GM23248 (cell line): ENCODE results near the gene CXorf49B. TPM values are rescaled to one million over a fixed set of nuclear protein-coding genes. Genes with fewer than 3 reads are reported as not detected.
"Not testable (repeated sequence)": the region's sequence is repeated elsewhere in the genome, so short reads cannot be mapped to it uniquely, and the experiment has no call there.

ENCODE experiments used
- DNase-seq: peaks from one replicate; pipeline ENCODE4 v3.0.0-alpha.2; 2015
- H2AFZ ChIP-seq: fragments of 200-600 bp; sonication (generic); 2 replicates; pipeline ENCODE4 v1.6.1; 2016; ENCODE audit warnings: antibody characterized with exemption
- H3F3A ChIP-seq: fragments of 200-600 bp; sonication (generic); 2 replicates; pipeline ENCODE4 v1.6.1; 2016; ENCODE audit warnings: mild to moderate bottlenecking, antibody characterized with exemption, mixed run types; ENCODE audit not compliant: insufficient read depth
- H3K27ac ChIP-seq: fragments of 200-600 bp; sonication (generic); 2 replicates; pipeline ENCODE4 v1.5.1; 2016; ENCODE audit warnings: mild to moderate bottlenecking
- H3K27me3 ChIP-seq: fragments of 200-600 bp; sonication (generic); replicated peaks from 2 replicates; pipeline ENCODE4 v1.6.1; 2016; ENCODE audit warnings: mild to moderate bottlenecking; ENCODE audit not compliant: insufficient read depth
- H3K36me3 ChIP-seq: fragments of 200-600 bp; sonication (generic); 2 replicates; pipeline ENCODE4 v1.6.1; 2016; ENCODE audit warnings: low read depth, mild to moderate bottlenecking
- H3K4me1 ChIP-seq: fragments of 200-600 bp; sonication (generic); 2 replicates; pipeline ENCODE4 v1.6.1; 2016; ENCODE audit warnings: mild to moderate bottlenecking; ENCODE audit not compliant: insufficient read depth
- H3K4me2 ChIP-seq: fragments of 200-600 bp; sonication (generic); one replicate; pipeline ENCODE4 v1.6.1; 2016; ENCODE audit warnings: mild to moderate bottlenecking; ENCODE audit not compliant: unreplicated experiment
- H3K4me3 ChIP-seq: fragments of 200-600 bp; sonication (generic); 2 replicates; pipeline ENCODE4 v1.5.1; 2016; ENCODE audit warnings: mild to moderate bottlenecking
- H3K79me2 ChIP-seq: fragments of 200-600 bp; sonication (generic); 2 replicates; pipeline ENCODE4 v1.6.1; 2016; ENCODE audit warnings: mild to moderate bottlenecking; ENCODE audit not compliant: insufficient read depth
- H3K9ac ChIP-seq: fragments of 200-600 bp; sonication (generic); 2 replicates; pipeline ENCODE4 v1.6.1; 2016; ENCODE audit warnings: mild to moderate bottlenecking
- H3K9me2 ChIP-seq: fragments of 200-600 bp; sonication (generic); 2 replicates; pipeline ENCODE4 v1.6.1; 2016; ENCODE audit warnings: mixed run types, mild to moderate bottlenecking, moderate library complexity; ENCODE audit not compliant: insufficient read depth
- H3K9me3 ChIP-seq: fragments of 200-600 bp; sonication (generic); one replicate; pipeline ENCODE4 v1.6.1; 2017; ENCODE audit warnings: low read depth
- H4K20me1 ChIP-seq: fragments of 200-600 bp; sonication (generic); 2 replicates; pipeline ENCODE4 v1.6.0; 2016; ENCODE audit not compliant: insufficient read depth
- WGBS, 2 experiments: methylation state at CpG; one replicate each; pipeline ENCODE4 v1.1.6; 2015 to 2017; ENCODE audit warnings: low lambda C conversion rate in 2 of 2, low coverage in 1 of 2; ENCODE audit errors: missing lambda C conversion rate in 2 of 2; 5-methylcytosine and 5-hydroxymethylcytosine counted together
- in situ Hi-C: fragments of 300-500 bp; cut with MboI; formaldehyde crosslinking; loops from 2 replicates; pipeline ENCODE4 v1.15.0; 2020
- polyA plus RNA-seq: library from polyadenylated mRNA; unstranded; fragments of >200 nt; fragmentation: Nextera tagmentation; extraction: Ambion mirVana; gene quantifications from 2 replicates; pipeline ENCODE4 v1.2.1, GENCODE V29; 2016
- total RNA-seq: library from RNA; depleted of rRNA; stranded (reverse); fragments of >200 nt; shearing (Covaris generic); gene quantifications from 2 replicates; pipeline ENCODE4 v1.2.3, GENCODE V29; 2014

The CXorf49B gene
- total and polyA plus RNA-seq, 2 experiments from 2014 or later: not detected

- H3K4me1 ChIP-seq, H3K9ac ChIP-seq, H2AFZ ChIP-seq, H3K4me2 ChIP-seq, H3K27me3 ChIP-seq, H3F3A ChIP-seq, H3K9me3 ChIP-seq, H3K9me2 ChIP-seq, H4K20me1 ChIP-seq, H3K36me3 ChIP-seq, H3K4me3 ChIP-seq, DNase-seq, H3K79me2 ChIP-seq, H3K27ac ChIP-seq, in situ Hi-C loops: not testable (repeated sequence)
- no CpG with 5 or more reads among the region's 20 CpGs for WGBS, 2 experiments
Observed at GRCh38 chrX:71760688-71761281, 2.4 kb upstream of the CXorf49B start.

- H2AFZ ChIP-seq, H3K4me2 ChIP-seq, H3K4me1 ChIP-seq, H3K36me3 ChIP-seq, H3K27ac ChIP-seq, H3K9me2 ChIP-seq, H3K9me3 ChIP-seq, DNase-seq, H3K9ac ChIP-seq, H3K27me3 ChIP-seq, H4K20me1 ChIP-seq, in situ Hi-C loops, H3K4me3 ChIP-seq, H3F3A ChIP-seq, H3K79me2 ChIP-seq: not testable (repeated sequence)
- no CpG with 5 or more reads among the region's 11 CpGs for WGBS, 2 experiments
Observed at GRCh38 chrX:71764832-71765231, 1.7 kb downstream of the CXorf49B start.

GRCh38 chrX:71765613-71766012, 2.5 kb downstream of the CXorf49B start:
- H3K9ac ChIP-seq, H2AFZ ChIP-seq, H4K20me1 ChIP-seq, H3K36me3 ChIP-seq, H3K79me2 ChIP-seq, H3K4me2 ChIP-seq, H3K9me3 ChIP-seq, H3F3A ChIP-seq, H3K4me3 ChIP-seq, H3K27ac ChIP-seq, H3K4me1 ChIP-seq, H3K9me2 ChIP-seq, in situ Hi-C loops, H3K27me3 ChIP-seq, DNase-seq: not testable (repeated sequence)
- WGBS, 2 experiments: no CpG with 5 or more reads among the region's 8 CpGs

GRCh38 chrX:71767134-71767533, 4.0 kb downstream of the CXorf49B start:
- WGBS, 2 experiments: no CpG with 5 or more reads among the region's 14 CpGs
- in situ Hi-C loops, H3K36me3 ChIP-seq, H3K9ac ChIP-seq, H3K4me2 ChIP-seq, H3K27me3 ChIP-seq, H3K27ac ChIP-seq, H3K4me3 ChIP-seq, H2AFZ ChIP-seq, DNase-seq, H3F3A ChIP-seq, H4K20me1 ChIP-seq, H3K9me2 ChIP-seq, H3K79me2 ChIP-seq, H3K4me1 ChIP-seq, H3K9me3 ChIP-seq: not testable (repeated sequence)

- DNase-seq, H3K4me2 ChIP-seq, in situ Hi-C loops, H3K27ac ChIP-seq, H3K27me3 ChIP-seq, H4K20me1 ChIP-seq, H2AFZ ChIP-seq, H3K4me1 ChIP-seq, H3K36me3 ChIP-seq, H3F3A ChIP-seq, H3K79me2 ChIP-seq, H3K4me3 ChIP-seq, H3K9me3 ChIP-seq, H3K9ac ChIP-seq, H3K9me2 ChIP-seq: not testable (repeated sequence)
- WGBS, 2 experiments: no CpG with 5 or more reads among the region's 12 CpGs
Observed at GRCh38 chrX:71778322-71778721, 15.2 kb downstream of the CXorf49B start.

- H3F3A ChIP-seq, H3K79me2 ChIP-seq, in situ Hi-C loops, H3K27me3 ChIP-seq, H3K36me3 ChIP-seq, H3K9ac ChIP-seq, H3K27ac ChIP-seq, DNase-seq, H3K9me2 ChIP-seq, H2AFZ ChIP-seq, H3K4me1 ChIP-seq, H3K9me3 ChIP-seq, H3K4me3 ChIP-seq, H3K4me2 ChIP-seq, H4K20me1 ChIP-seq: not testable (repeated sequence)
- no CpG with 5 or more reads among the region's 10 CpGs for WGBS, 2 experiments
Observed at GRCh38 chrX:71782225-71782949, 19.2 kb downstream of the CXorf49B start.

- H3F3A ChIP-seq, DNase-seq, H3K27ac ChIP-seq, H2AFZ ChIP-seq, in situ Hi-C loops, H4K20me1 ChIP-seq, H3K4me2 ChIP-seq, H3K27me3 ChIP-seq, H3K9ac ChIP-seq, H3K79me2 ChIP-seq, H3K4me3 ChIP-seq, H3K4me1 ChIP-seq, H3K9me3 ChIP-seq, H3K36me3 ChIP-seq, H3K9me2 ChIP-seq: not testable (repeated sequence)
- no CpG with 5 or more reads among the region's 7 CpGs for WGBS, 2 experiments
Observed at GRCh38 chrX:71782950-71783299, 19.8 kb downstream of the CXorf49B start.
